GM10266 (cell line): ENCODE results near the gene LRRC10B.
"Not testable (repeated sequence)": the region's sequence is repeated elsewhere in the genome, so short reads cannot be mapped to it uniquely, and the experiment has no call there.

Source experiments
- DNase-seq: peaks from one replicate; pipeline ENCODE4 v3.0.0; 2012; ENCODE audit errors: extremely low spot score
- TF ChIP-seq, protein P1 (sequence below): IDR thresholded peaks from 2 replicates; pipeline ENCODE4 v1.5.1; 2012; ENCODE audit warnings: mild to moderate bottlenecking, low read depth; ENCODE audit not compliant: control insufficient read depth, insufficient read depth; ENCODE audit errors: missing control alignments

The LRRC10B gene

DNA sequence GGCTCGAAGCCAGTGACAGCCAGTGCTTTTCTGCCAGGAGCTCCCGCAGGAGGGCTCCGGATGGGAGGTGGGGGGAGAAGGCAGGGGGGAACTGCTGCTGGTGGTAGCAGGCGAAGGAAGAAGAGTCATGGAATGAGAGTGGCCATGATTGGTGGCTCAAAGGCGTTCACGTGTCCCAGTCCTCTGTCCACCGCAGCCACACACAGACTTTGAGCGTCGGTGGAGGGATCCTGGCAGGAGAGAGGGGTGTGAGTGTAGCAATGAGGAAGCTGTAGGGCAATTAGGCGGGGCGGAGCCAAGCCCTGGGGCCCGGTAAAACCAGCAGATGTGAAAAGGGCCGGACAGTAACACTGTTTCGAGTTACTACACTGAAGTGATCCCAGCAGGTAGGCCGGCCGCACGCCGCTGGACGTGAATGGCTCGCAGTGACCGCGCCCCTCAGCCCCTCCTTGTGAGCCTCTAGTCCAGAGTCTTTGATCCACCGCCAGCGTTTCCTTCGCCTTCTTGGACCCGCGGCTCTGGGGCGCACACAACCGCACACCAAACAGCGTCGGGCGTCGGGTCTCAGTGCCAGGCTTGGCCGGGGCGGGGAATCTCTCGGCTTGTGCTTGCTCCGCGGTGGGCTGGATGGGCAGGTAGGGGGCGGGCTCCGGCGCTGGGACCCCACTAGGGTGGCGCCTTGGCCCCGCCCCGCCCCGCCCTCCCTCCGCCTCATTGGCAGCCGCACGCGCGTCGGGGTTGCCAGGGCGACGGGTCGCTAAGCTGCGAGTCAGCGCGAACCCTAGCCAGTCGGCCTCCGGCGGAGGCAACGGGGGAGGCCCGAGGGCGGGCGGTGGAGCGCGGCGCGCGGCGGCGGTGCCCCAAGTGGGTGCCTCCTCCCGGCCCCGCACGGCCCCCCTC lies at the start of gene LRRC10B:
Gene LRRC10B, plus strand, starts transcription at position 788 of the 900 bp plus-strand sequence. CDS start 250 bp downstream, outside the sequence.
- DNase-seq, result peak; percentile 67
- TF ChIP-seq, protein P1, sequence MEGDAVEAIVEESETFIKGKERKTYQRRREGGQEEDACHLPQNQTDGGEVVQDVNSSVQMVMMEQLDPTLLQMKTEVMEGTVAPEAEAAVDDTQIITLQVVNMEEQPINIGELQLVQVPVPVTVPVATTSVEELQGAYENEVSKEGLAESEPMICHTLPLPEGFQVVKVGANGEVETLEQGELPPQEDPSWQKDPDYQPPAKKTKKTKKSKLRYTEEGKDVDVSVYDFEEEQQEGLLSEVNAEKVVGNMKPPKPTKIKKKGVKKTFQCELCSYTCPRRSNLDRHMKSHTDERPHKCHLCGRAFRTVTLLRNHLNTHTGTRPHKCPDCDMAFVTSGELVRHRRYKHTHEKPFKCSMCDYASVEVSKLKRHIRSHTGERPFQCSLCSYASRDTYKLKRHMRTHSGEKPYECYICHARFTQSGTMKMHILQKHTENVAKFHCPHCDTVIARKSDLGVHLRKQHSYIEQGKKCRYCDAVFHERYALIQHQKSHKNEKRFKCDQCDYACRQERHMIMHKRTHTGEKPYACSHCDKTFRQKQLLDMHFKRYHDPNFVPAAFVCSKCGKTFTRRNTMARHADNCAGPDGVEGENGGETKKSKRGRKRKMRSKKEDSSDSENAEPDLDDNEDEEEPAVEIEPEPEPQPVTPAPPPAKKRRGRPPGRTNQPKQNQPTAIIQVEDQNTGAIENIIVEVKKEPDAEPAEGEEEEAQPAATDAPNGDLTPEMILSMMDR, result no peak

DNA sequence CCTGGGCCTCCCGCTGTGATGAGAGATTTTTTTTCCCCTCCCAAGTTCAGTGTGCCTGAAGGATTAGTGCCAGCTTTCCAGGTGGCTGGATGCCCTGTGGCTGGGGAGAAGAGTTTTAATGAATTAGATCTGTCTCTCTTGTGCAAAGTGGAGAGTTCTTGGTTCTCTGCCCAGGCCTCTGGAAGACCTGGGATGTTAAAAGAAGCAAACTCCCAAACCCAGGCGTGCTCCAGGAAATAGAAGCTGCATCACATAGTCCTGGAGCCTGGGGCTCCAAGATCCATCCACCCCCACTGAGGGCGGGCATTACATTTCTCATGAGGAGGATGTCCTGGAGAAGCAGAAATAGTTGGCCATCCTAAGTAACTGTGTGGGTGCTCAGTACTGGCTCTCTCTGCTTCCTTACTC lies 48.1 kb upstream of the LRRC10B start:
- TF ChIP-seq, protein P1, result no peak
- DNase-seq, result no peak

DNA sequence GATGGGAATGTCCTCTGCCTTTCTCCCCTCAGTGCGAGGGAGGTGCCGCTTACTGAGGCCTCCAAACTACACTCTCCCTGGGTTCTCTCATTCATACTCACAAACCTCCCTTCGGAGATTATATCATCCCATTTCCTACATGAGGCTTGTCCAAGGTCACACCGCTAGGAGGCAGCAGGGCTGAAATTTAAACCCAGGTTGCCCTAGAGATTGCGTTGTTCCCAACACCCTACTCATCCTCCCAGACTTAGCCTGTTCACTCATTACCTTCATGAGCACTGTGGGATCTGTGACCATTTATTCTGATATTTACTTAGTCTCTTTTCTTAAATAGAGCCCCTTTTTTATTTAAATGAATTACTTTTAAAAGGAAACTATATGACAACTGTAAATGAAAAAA lies 47.6 kb upstream of the LRRC10B start:
- TF ChIP-seq, protein P1, result no peak
- DNase-seq, result no peak

DNA sequence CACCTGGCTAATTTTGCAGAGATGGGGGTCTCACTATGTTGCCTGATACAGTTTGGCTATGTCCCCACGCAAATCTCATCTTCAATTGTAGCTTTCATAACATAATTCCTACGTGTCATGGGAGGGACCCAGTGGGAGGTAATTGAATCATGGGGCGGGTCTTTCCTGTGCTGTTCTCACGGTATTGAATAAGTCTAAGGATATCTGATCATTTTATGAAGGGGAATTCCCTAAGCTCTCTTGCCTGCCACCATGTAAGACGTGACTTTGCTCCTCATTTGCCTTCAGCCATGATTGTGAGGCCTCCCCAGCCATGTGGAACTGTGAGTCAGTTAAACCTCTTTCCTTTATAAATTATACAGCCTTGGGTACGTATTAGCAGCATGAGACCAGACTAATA lies 40.9 kb upstream of the LRRC10B start:
- DNase-seq, result not testable (repeated sequence)

DNA sequence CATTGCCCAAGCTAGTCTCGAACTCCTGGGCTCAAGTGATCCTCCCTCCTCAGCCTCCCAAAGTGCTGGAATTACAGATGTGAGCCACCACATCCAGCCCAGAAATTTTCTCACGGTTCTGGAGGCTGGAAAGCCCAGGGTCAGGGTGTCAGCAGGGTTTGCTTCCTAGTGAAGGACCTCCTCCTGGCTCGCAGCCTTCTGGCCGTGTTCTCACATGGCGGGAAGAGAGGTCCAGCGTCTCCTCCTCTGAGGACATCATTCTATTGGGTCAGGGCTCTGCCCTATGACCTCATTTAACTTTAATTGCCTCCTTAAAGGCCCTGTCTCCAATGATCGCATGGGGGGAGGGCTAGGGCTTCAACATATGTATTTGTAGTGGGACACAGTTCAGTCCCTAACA lies 40.5 kb upstream of the LRRC10B start:
- TF ChIP-seq, protein P1, result no peak
- DNase-seq, result no peak

DNA sequence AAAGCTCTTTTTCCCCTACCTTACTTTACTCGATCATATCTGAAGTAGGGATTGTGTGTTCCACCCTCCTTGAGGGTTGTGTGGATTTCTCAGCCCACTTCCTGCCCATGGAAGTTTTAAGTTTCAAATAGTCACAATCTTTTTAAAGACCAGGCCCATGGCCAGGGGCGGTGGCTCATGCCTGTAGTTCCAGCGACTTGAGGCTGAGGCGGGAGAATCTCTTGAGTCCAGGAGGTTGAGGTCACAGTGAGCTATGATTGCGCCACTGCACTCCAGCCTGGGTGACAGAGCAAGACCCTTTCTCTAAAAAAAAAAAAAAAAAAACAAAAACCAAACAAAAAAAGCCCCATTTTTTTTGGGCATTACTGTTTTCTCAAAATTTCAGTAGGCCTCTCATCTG lies 36.3 kb upstream of the LRRC10B start:
- TF ChIP-seq, protein P1, result no peak
- no peak for DNase-seq

DNA sequence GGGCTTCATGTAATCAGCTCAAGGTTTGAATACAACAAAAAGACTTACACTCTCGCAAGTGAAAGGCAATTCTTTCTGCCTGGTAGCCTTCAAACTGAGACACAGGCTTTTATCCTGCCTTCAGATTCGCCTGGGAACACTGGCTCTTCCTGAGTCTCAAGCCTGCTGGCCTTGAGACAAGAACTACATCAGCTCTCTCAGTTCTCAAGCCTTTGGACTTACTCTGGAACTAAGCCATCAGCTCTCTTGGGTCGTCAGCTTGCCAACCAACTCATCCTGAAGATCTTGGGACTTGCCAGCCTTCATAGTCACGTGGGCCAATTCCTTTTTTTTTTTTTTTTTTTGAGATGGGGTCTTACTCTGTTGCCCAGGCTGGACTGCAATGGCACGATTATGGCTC lies 35.7 kb upstream of the LRRC10B start:
- TF ChIP-seq, protein P1, result no peak
- no peak for DNase-seq
